Left ventricle myocardium inferior (tissue), 1 donor: Measurements from ENCODE around the gene TBXA2R. TPM values are rescaled to one million over a fixed set of nuclear protein-coding genes. Genes with fewer than 3 reads are reported as not detected.

Experiments
- DNase-seq: peaks from one replicate; pipeline ENCODE4 v3.0.0-alpha.2; 2020
- H3K27ac ChIP-seq: fragments of 200-600 bp; replicated peaks from 2 replicates; pipeline ENCODE4 v1.8.0; 2021
- H3K27me3 ChIP-seq: fragments of 200-600 bp; 2 replicates; pipeline ENCODE4 v1.8.0; 2021; ENCODE audit warnings: low read depth
- H3K36me3 ChIP-seq: fragments of 200-600 bp; 2 replicates; pipeline ENCODE4 v1.8.0; 2021
- H3K4me1 ChIP-seq: fragments of 200-600 bp; 2 replicates; pipeline ENCODE4 v1.8.0; 2021
- H3K4me3 ChIP-seq: fragments of 200-600 bp; 2 replicates; pipeline ENCODE4 v1.8.0; 2021; ENCODE audit warnings: mild to moderate bottlenecking, moderate library complexity
- H3K9me3 ChIP-seq: fragments of 200-600 bp; replicated peaks from 2 replicates; pipeline ENCODE4 v1.8.0; 2021
- intact Hi-C: fragments of 100-400 bp; cut with micrococcal nuclease; formaldehyde crosslinking; loops from one replicate; pipeline ENCODE4 v1.11.0; 2022
- total RNA-seq: library from RNA; stranded (reverse); fragmentation: NEBNext Ultra II Directional; extraction: Animal tissue kit (Norgen Biotek cat#: 25700); gene quantifications from one replicate; pipeline ENCODE4 v1.2.1, GENCODE V29; 2021
- TF ChIP-seq, protein P1 (sequence below): fragments of 200-600 bp; IDR thresholded peaks from 2 replicates; pipeline ENCODE4 v1.8.0; 2021; ENCODE audit warnings: antibody characterized with exemption, mild to moderate bottlenecking, borderline replicate concordance
- donor health status: DM: no; HTN: yes; CAD: no; lungs with severe emphysema.

Gene TBXA2R
- total RNA-seq, 1 donor from 2014 or later: 2.3 TPM

DNA sequence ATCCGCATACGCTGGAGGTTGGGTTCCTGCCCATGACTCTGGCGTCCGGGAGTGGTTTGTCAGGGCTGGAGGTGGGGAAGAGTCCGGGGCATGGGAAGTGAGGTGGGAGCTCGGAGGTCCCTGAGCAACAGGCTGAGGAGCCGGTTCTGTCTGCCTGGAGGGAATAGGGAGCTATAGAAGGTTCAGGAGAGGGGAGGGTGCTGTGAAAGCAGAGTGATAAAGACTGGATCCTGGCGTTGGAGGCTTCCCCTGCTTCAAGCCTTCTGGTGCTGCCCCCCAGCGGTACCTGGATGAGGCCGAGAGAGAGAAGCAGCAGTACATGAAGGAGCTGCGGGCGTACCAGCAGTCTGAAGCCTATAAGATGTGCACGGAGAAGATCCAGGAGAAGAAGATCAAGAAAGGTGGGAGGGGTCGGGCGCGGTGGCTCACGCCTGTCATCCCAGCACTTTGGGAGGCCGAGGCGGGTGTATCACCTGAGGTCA is 31.4 kb downstream of the TBXA2R start:
- intact Hi-C loops: no loop called here
- peaks cover 34% of the 10 kb centered on the region for H3K4me1 ChIP-seq
- no peak for DNase-seq
- H3K9me3 ChIP-seq: no peaks in the 10 kb centered on the region
- TF ChIP-seq, protein P1, sequence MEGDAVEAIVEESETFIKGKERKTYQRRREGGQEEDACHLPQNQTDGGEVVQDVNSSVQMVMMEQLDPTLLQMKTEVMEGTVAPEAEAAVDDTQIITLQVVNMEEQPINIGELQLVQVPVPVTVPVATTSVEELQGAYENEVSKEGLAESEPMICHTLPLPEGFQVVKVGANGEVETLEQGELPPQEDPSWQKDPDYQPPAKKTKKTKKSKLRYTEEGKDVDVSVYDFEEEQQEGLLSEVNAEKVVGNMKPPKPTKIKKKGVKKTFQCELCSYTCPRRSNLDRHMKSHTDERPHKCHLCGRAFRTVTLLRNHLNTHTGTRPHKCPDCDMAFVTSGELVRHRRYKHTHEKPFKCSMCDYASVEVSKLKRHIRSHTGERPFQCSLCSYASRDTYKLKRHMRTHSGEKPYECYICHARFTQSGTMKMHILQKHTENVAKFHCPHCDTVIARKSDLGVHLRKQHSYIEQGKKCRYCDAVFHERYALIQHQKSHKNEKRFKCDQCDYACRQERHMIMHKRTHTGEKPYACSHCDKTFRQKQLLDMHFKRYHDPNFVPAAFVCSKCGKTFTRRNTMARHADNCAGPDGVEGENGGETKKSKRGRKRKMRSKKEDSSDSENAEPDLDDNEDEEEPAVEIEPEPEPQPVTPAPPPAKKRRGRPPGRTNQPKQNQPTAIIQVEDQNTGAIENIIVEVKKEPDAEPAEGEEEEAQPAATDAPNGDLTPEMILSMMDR: no peak
- H3K27me3 ChIP-seq: no peaks in the 10 kb centered on the region
- H3K36me3 ChIP-seq: peaks cover 2% of the 10 kb centered on the region
- H3K4me3 ChIP-seq: no peak overlapping the region
- H3K27ac ChIP-seq: no peak overlapping the region

DNA sequence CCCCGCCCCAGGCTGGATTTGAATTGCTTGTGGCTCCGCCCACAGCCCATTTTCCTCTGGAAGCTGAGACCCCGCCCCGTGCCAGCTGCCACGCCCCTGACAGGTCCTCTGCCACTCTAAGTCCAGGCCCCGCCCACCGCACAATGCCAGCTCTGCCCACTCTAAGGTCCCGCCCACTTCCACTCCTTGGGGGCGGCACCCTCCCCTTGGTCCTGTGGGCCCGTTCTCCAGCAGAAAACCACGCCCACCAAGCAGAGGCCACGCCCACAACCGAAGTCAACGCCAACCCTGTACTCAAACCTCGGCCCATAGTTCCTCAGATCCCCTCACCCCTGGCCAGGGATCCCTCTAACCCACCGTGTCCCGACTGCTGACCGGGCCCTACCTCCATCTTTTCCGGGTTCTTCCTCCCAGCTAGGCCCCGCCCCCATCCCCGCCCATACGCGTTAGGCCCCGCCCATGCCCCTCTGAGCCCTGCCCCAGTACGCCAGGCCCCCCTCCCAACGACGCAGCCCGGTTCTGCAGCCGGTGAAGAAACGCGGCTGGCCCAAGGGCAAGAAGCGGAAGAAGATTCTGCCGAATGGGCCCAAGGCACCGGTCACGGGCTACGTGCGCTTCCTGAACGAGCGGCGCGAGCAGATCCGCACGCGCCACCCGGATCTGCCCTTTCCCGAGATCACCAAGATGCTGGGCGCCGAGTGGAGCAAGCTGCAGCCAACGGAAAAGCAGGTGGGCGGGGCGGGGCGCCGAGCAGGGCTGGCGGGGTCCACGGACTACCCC is 32.6 kb downstream of the TBXA2R start:
- peak overlapping the region; percentile 100 for H3K4me3 ChIP-seq
- H3K27ac ChIP-seq: no peak overlapping the region

GRCh38 chr19:3573162-3573857 is 33.4 kb downstream of the TBXA2R start:
- Histone ChIP-seq H3K36me3 (peaks cover 2% of the 10 kb centered on the region), H3K9me3 (no peaks in the 10 kb centered on the region), H3K27me3 (no peaks in the 10 kb centered on the region), H3K4me1 (peaks cover 34% of the 10 kb centered on the region), H3K4me3 (peak overlapping the region; percentile 100), H3K27ac (peak overlapping the region; percentile 82)
- DNase-seq: no peak
- TF ChIP-seq, protein P1: no peak
- intact Hi-C loops: no loop called here

More for the DNA sequence above, 32.6 kb downstream of the TBXA2R start:
- Histone ChIP-seq H3K36me3 (peaks cover 2% of the 10 kb centered on the region), H3K27me3 (no peaks in the 10 kb centered on the region), H3K4me1 (peaks cover 34% of the 10 kb centered on the region), H3K9me3 (no peaks in the 10 kb centered on the region)
- TF ChIP-seq, protein P1: no peak
- intact Hi-C loops: no loop called here
- DNase-seq: peak; percentile 77

DNA sequence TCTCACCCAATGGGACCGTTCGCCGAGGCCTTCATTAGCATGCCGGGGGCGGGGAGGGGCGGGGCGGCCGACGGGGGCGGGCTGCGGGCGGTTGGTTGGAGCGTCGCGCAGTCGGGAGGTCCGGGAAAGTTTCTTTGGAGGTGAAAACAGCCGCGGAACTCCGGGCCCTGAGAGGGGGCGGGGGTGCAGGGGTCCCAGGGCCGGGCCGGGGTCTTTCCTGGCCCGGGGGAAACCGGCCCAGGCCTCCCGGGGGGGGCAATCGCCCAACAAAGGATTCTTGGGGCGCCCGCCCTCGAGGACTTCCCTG is 33.9 kb downstream of the TBXA2R start, which contains the start of gene HMG20B:
Gene HMG20B, plus strand, starts transcription at position 90 of the 307 bp plus-strand sequence. CDS start 366 bp downstream, outside the sequence.
- DNase-seq: no peak
- TF ChIP-seq, protein P1: no peak
- Histone ChIP-seq H3K27ac (peak within 1 kb of the TSS; percentile 82), H3K36me3 (peaks cover 2% of the 10 kb centered on the region), H3K27me3 (no peaks in the 10 kb centered on the region), H3K4me3 (peak within 1 kb of the TSS; percentile 100), H3K9me3 (no peaks in the 10 kb centered on the region), H3K4me1 (peaks cover 34% of the 10 kb centered on the region)
- intact Hi-C loops: no loop called here

GRCh38 chr19:3572132-3572854 is 34.4 kb downstream of the TBXA2R start:
- TF ChIP-seq, protein P1: no peak
- Histone ChIP-seq H3K4me3 (peak overlapping the region; percentile 100), H3K27ac (peak overlapping the region; percentile 82), H3K27me3 (no peaks in the 10 kb centered on the region), H3K9me3 (no peaks in the 10 kb centered on the region), H3K4me1 (peaks cover 34% of the 10 kb centered on the region), H3K36me3 (peaks cover 2% of the 10 kb centered on the region)
- intact Hi-C loops: no loop called here
- peak; percentile 100 for DNase-seq
